ENCODE data around the gene APMAP. TPM values are rescaled to one million over a fixed set of nuclear protein-coding genes. Genes with fewer than 3 reads are reported as not detected.

Gene APMAP
- total and polyA plus RNA-seq, 9 of the 15 experiments (the other 6 are each of a cell fraction or from before 2014, with no cell fraction given): 6.7 to 18.2 (median 14.4) TPM

DNA sequence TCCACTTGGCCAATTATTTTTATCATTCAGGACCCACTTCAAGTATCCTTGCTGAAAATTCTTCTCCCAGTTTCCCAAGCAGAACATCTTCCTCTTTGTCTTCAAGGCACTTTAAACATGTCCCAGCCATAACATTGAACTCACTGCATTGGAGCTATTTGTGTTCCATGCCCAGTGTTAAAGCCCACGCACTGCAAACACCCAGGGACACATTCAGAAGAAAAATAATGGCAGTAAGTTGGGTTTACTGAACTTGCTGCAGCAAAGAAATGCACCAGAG lies 1.6 kb upstream of the APMAP start:
- intact Hi-C loops (cut with micrococcal nuclease): loop anchor here (1.0 to 10.0 kb wide), 4 partner anchors 71 to 401 kb away; partner anchors contain the start of gene ABHD12
- H3K36me3 ChIP-seq (ENCODE audit: control insufficient read depth, insufficient read depth, low read length): peaks cover 3% of the 10 kb centered on the region; the same call in 1 of the 3 replicates
- H3K4me3 ChIP-seq: no peak overlapping the region
- H3K9me1 ChIP-seq (ENCODE audit: control insufficient read depth, insufficient read depth, low read length): no peaks in the 10 kb centered on the region
- no peaks in the 10 kb centered on the region for H3K9me3 ChIP-seq (replicated peaks; ENCODE audit: control insufficient read depth, insufficient read depth, low read depth, low read length)
- H3K79me2 ChIP-seq (ENCODE audit: control insufficient read depth, insufficient read depth, low read length): peaks cover 18% of the 10 kb centered on the region
- DNase-seq (ENCODE audit: extremely low read depth in 1 of 4, low spot score in 3 of 4) (no peak), FAIRE-seq (no peak), ATAC-seq (no peak)
- CTCF ChIA-PET (ENCODE audit: low intra/inter-chr PET ratio): interaction anchor here (2.0 to 3.8 kb wide), 2 partner anchors 71 to 185 kb away, joined by 12 to 34 read pairs; no protein-coding TSS in a partner anchor
- WGBS (ENCODE audit: insufficient coverage, low coverage, missing lambda C conversion rate): 38% methylated on average over 1 of the region's 1 CpG
- no TSS peak for BruUV-seq (replicated peaks)
- H3K27me3 ChIP-seq (ENCODE audit: control insufficient read depth in 2 of 2, insufficient read depth in 2 of 2, low read length in 2 of 2): peaks cover 0 to 7% of the 10 kb centered on the region in 2 experiments; a peak in 3 of 5 replicates
- POLR2A ChIA-PET: no interaction called here
- no peak overlapping the region for H3K9ac ChIP-seq (ENCODE audit: insufficient read depth in 1 of 2, low read depth in 2 of 2, low read length in 2 of 2)
- no peak overlapping the region for H3K4me2 ChIP-seq (ENCODE audit: insufficient read depth, low read length)
- peaks cover 4% of the 10 kb centered on the region; the same call in 1 of the 2 replicates for H4K20me1 ChIP-seq (replicated peaks; ENCODE audit: control insufficient read depth, insufficient read depth, low read length)
- H3K27ac ChIP-seq (ENCODE audit: extremely low read depth, low read depth, low read length): no peak overlapping the region
- peak overlapping the region; percentile 58; the same call in 1 of the 2 replicates for H2AFZ ChIP-seq (ENCODE audit: low read depth, low read length)
- peaks cover 10 to 11% of the 10 kb centered on the region in 2 experiments; a peak in 4 of 5 replicates for H3K4me1 ChIP-seq (replicated peaks in 1 of 2; ENCODE audit: control insufficient read depth in 2 of 2, insufficient read depth in 2 of 2, low read length in 2 of 2)
- no peak for TF ChIP-seq ZNF436 (CRISPR knock-in tag; IDR thresholded peaks at IDR 0.05)
- TF ChIP-seq STAT5A (IDR thresholded peaks at IDR 0.05; ENCODE audit: borderline replicate concordance, low read length): no peak
- no peak for TF ChIP-seq NCOA4 (IDR thresholded peaks at IDR 0.05; ENCODE audit: partially characterized antibody)
- TF ChIP-seq, protein P1, sequence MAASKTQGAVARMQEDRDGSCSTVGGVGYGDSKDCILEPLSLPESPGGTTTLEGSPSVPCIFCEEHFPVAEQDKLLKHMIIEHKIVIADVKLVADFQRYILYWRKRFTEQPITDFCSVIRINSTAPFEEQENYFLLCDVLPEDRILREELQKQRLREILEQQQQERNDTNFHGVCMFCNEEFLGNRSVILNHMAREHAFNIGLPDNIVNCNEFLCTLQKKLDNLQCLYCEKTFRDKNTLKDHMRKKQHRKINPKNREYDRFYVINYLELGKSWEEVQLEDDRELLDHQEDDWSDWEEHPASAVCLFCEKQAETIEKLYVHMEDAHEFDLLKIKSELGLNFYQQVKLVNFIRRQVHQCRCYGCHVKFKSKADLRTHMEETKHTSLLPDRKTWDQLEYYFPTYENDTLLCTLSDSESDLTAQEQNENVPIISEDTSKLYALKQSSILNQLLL (CRISPR knock-in tag; IDR thresholded peaks at IDR 0.05; ENCODE audit: borderline replicate concordance): no peak
- TF ChIP-seq JUN (IDR thresholded peaks at IDR 0.05; ENCODE audit: borderline replicate concordance, low read depth, low read length): no peak
- TF ChIP-seq JUN (CRISPR knock-in tag; IDR thresholded peaks at IDR 0.05; ENCODE audit: borderline replicate concordance): no peak
- no peak for TF ChIP-seq RFX7 (CRISPR knock-in tag; IDR thresholded peaks at IDR 0.05)
- no peak for TF ChIP-seq HNRNPL (IDR thresholded peaks at IDR 0.05; ENCODE audit: low read depth, low read length)
- TF ChIP-seq L3MBTL2 (IDR thresholded peaks at IDR 0.05): no peak
- TF ChIP-seq ZNF57 (CRISPR knock-in tag; IDR thresholded peaks at IDR 0.05): no peak
- TF ChIP-seq TEAD4 (IDR thresholded peaks at IDR 0.05; ENCODE audit: low read length): no peak
- no peak for TF ChIP-seq TEAD4 (CRISPR knock-in tag; IDR thresholded peaks at IDR 0.05; ENCODE audit: borderline replicate concordance)
- no peak for TF ChIP-seq BHLHE40 (IDR thresholded peaks at IDR 0.05; ENCODE audit: low read length)
- in situ Hi-C loops (cut with MboI): loop anchor here (5.0 kb wide), 1 partner anchor 68 kb away; no protein-coding TSS in a partner anchor

Measured in K562 (cell line).